CD14-positive monocyte (primary cell): Measurements from ENCODE around the gene TPRG1. TPM values are rescaled to one million over a fixed set of nuclear protein-coding genes. Genes with fewer than 3 reads are reported as not detected.

Source experiments
- DNase-seq, 3 donors: peaks; one replicate each; pipeline ENCODE4 v3.0.0-alpha.2; 2011 to 2022
- H2AFZ ChIP-seq: 2 replicates; pipeline ENCODE4 v1.6.0; 2012; ENCODE audit warnings: mild to moderate bottlenecking, low read depth, low read length, inconsistent platforms; ENCODE audit not compliant: insufficient read depth, poor library complexity, severe bottlenecking
- H3K27ac ChIP-seq, 2 donors: 1 replicate in 1 of 2; 2 replicates in 1 of 2; pipeline ENCODE4 v1.5.1; 2012 to 2013; ENCODE audit warnings: low read length in 2 of 2, control low read depth in 1 of 2, inconsistent platforms in 1 of 2, low read depth in 1 of 2, mild to moderate bottlenecking in 1 of 2
- H3K27me3 ChIP-seq, 2 donors: one replicate each; pipeline versions ENCODE4 v1.6.0 to v1.6.1; 2011 to 2013; ENCODE audit warnings: low read length in 2 of 2; ENCODE audit not compliant: control insufficient read depth in 2 of 2, insufficient read depth in 2 of 2
- H3K36me3 ChIP-seq, 2 donors: replicated peaks in 1 of 2; 1 replicate in 1 of 2; 2 replicates in 1 of 2; pipeline versions ENCODE4 v1.5.1 to v1.6.1; 2012 to 2013; ENCODE audit warnings: low read length in 2 of 2, control low read depth in 1 of 2, inconsistent platforms in 1 of 2, mild to moderate bottlenecking in 1 of 2; ENCODE audit not compliant: insufficient read depth in 2 of 2, control insufficient read depth in 1 of 2
- H3K4me1 ChIP-seq, 2 donors: 1 replicate in 1 of 2; 2 replicates in 1 of 2; pipeline versions ENCODE4 v1.5.1 to v1.6.1; 2012 to 2013; ENCODE audit warnings: low read length in 2 of 2, control low read depth in 1 of 2, inconsistent platforms in 1 of 2, mild to moderate bottlenecking in 1 of 2, moderate library complexity in 1 of 2; ENCODE audit not compliant: insufficient read depth in 2 of 2, control insufficient read depth in 1 of 2
- H3K4me2 ChIP-seq: replicated peaks from 2 replicates; pipeline ENCODE3; 2012; ENCODE audit warnings: low read length, moderate library complexity, mild to moderate bottlenecking; ENCODE audit not compliant: poor library complexity, severe bottlenecking; ENCODE audit errors: extremely low read depth
- H3K4me3 ChIP-seq, 3 experiments: fragments of 200-600 bp in 1 of 3; sonication (generic) in 1 of 3; replicated peaks in 1 of 3; 1 replicate in 2 of 3; 2 replicates in 1 of 3; pipeline ENCODE4 v1.5.1; 2011 to 2013; ENCODE audit warnings: low read length in 3 of 3, mild to moderate bottlenecking in 3 of 3, control low read depth in 2 of 3, low read depth in 2 of 3, inconsistent platforms in 1 of 3, moderate library complexity in 1 of 3
- H3K79me2 ChIP-seq: 2 replicates; pipeline ENCODE4 v1.6.0; 2012; ENCODE audit warnings: mild to moderate bottlenecking, control low read depth, inconsistent platforms, low read length, moderate library complexity; ENCODE audit not compliant: insufficient read depth
- H3K9ac ChIP-seq: 2 replicates; pipeline ENCODE4 v1.6.0; 2017; ENCODE audit warnings: low read length, mild to moderate bottlenecking; ENCODE audit not compliant: insufficient read depth, poor library complexity, severe bottlenecking
- H3K9me3 ChIP-seq, 2 donors: replicated peaks in 1 of 2; 1 replicate in 1 of 2; 2 replicates in 1 of 2; pipeline versions ENCODE4 v1.5.1 to v1.6.1; 2012 to 2013; ENCODE audit warnings: low read length in 2 of 2, control low read depth in 1 of 2; ENCODE audit not compliant: control insufficient read depth in 1 of 2, insufficient read depth in 1 of 2
- H4K20me1 ChIP-seq: 2 replicates; pipeline ENCODE4 v1.6.0; 2012; ENCODE audit warnings: mild to moderate bottlenecking, low read length, control low read depth, moderate library complexity; ENCODE audit not compliant: insufficient read depth
- H3K27ac Mint-ChIP-seq, 7 donors: one replicate each; pipeline ENCODE4 v1.8.0; 2020; ENCODE audit warnings: mild to moderate bottlenecking in 7 of 7, mixed read lengths in 7 of 7, moderate library complexity in 6 of 7, inconsistent platforms in 2 of 7
- H3K27me3 Mint-ChIP-seq, 3 donors: one replicate each; pipeline ENCODE4 v1.8.0; 2021 to 2022; ENCODE audit warnings: low read depth in 3 of 3, mild to moderate bottlenecking in 3 of 3, mixed read lengths in 3 of 3, moderate library complexity in 3 of 3, inconsistent platforms in 1 of 3
- H3K36me3 Mint-ChIP-seq, 2 donors: one replicate each; pipeline ENCODE4 v1.8.0; 2020; ENCODE audit warnings: mixed read lengths in 2 of 2, inconsistent platforms in 1 of 2, mild to moderate bottlenecking in 1 of 2
- H3K4me1 Mint-ChIP-seq: one replicate; pipeline ENCODE4 v1.8.0; 2020; ENCODE audit warnings: mild to moderate bottlenecking, mixed read lengths
- H3K4me3 Mint-ChIP-seq, 2 donors: one replicate each; pipeline ENCODE4 v1.8.0; 2020; ENCODE audit warnings: mild to moderate bottlenecking in 2 of 2, mixed read lengths in 2 of 2, moderate library complexity in 1 of 2
- H3K9me3 Mint-ChIP-seq, 7 donors: one replicate each; pipeline ENCODE4 v1.8.0; 2020 to 2022; ENCODE audit warnings: mixed read lengths in 7 of 7, mild to moderate bottlenecking in 6 of 7, moderate library complexity in 6 of 7, inconsistent platforms in 2 of 7
- whole genome bisulfite sequencing: methylation state at CpG from one replicate; pipeline ENCODE4 v1.1.5; 2013; ENCODE audit warnings: missing lambda C conversion rate; ENCODE audit not compliant: insufficient coverage; 5-methylcytosine and 5-hydroxymethylcytosine counted together
- intact Hi-C, 2 donors: fragments of 100-400 bp; cut with micrococcal nuclease; formaldehyde crosslinking; loops; one replicate each; pipeline versions ENCODE4 v1.15.0 to v1.15.1; 2023
- polyA plus RNA-seq, 3 donors: library from polyadenylated mRNA; depleted of rRNA in 1 of 3; unstranded in 2 of 3; stranded (reverse) in 1 of 3; fragments of 300-500 nt in 2 of 3; fragments of >200 nt in 1 of 3; fragmentation: Illumina TruSeq in 2 of 3; gene quantifications; 1 replicate in 2 of 3; 2 replicates in 1 of 3; pipeline ENCODE4 v1.2.3, GENCODE V29; 2012 to 2021
- TF ChIP-seq, protein P1 (sequence below): fragments of 200-600 bp; IDR thresholded peaks from one replicate; pipeline ENCODE4 v1.8.0; 2022; ENCODE audit warnings: antibody characterized with exemption, mild to moderate bottlenecking

The TPRG1 gene
- polyA plus RNA-seq, 3 donors: 0.14 to 1.7 (median 0.55) TPM

DNA sequence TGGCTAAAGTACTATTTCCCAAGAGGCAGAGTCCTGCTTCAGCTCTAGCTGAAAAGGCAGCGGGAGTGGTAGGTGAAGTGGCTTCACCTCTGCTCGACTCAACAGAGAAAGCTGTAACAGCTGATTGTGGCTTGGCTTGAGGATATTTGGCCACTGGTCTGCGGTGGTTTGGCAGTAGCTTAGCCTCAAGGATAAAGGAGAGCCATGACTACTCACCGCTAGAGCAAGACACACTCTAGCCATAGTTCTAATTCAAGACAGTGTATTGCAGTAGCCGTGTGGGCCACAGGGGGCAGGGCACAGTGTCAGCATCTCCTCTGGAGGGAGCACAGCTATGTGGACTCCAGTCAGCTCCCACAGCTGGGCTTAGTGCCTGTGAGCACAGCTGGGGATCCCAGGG is 23.5 kb downstream of the TPRG1 start:
- H4K20me1 ChIP-seq: no peaks in the 10 kb centered on the region
- intact Hi-C loops: no loop called here
- H3K4me1 ChIP-seq: no peaks in the 10 kb centered on the region
- Mint-ChIP-seq H3K9me3 (peaks cover 32 to 62% (median 35%) of the 10 kb centered on the region in 7 donors), H3K27me3 (peaks cover 0 to 1% (median 0%) of the 10 kb centered on the region in 3 donors), H3K4me1 (no peaks in the 10 kb centered on the region), H3K4me3 (no peak overlapping the region), H3K27ac (peak overlapping the region in 1 of 7 donors; percentile 3), H3K36me3 (no peaks in the 10 kb centered on the region)
- TF ChIP-seq, protein P1, sequence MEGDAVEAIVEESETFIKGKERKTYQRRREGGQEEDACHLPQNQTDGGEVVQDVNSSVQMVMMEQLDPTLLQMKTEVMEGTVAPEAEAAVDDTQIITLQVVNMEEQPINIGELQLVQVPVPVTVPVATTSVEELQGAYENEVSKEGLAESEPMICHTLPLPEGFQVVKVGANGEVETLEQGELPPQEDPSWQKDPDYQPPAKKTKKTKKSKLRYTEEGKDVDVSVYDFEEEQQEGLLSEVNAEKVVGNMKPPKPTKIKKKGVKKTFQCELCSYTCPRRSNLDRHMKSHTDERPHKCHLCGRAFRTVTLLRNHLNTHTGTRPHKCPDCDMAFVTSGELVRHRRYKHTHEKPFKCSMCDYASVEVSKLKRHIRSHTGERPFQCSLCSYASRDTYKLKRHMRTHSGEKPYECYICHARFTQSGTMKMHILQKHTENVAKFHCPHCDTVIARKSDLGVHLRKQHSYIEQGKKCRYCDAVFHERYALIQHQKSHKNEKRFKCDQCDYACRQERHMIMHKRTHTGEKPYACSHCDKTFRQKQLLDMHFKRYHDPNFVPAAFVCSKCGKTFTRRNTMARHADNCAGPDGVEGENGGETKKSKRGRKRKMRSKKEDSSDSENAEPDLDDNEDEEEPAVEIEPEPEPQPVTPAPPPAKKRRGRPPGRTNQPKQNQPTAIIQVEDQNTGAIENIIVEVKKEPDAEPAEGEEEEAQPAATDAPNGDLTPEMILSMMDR: no peak
- no peak overlapping the region for H3K4me3 ChIP-seq
- no peak overlapping the region for H3K4me2 ChIP-seq
- no peak overlapping the region for H3K9ac ChIP-seq
- no peak overlapping the region for H2AFZ ChIP-seq
- H3K36me3 ChIP-seq: no peaks in the 10 kb centered on the region
- no peaks in the 10 kb centered on the region for H3K27me3 ChIP-seq
- H3K9me3 ChIP-seq: peaks cover 30 to 40% of the 10 kb centered on the region in 2 donors
- no peak overlapping the region for H3K27ac ChIP-seq
- H3K79me2 ChIP-seq: no peaks in the 10 kb centered on the region
- no peak for DNase-seq
- 97% methylated on average over 3 of the region's 5 CpGs for WGBS

DNA sequence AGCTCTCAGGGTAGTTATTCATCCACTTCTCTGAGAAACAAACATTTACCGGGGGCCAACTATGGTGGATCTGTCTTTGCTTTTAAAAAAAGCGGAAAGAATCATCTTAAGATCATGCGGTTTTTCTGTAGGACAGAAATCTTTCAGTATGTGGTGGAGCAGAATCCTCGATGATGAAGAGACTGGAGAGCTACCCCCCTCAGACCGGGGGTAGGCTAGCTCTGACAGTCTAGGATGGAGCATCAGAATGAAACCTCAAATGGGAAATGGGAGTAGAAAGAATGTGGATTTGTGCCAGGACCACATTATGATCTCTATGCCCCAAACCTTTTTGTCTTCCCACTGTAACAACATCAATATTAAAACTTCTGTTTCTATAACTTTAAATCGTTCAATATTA is 30.3 kb downstream of the TPRG1 start:
- Histone ChIP-seq H3K27me3 (no peaks in the 10 kb centered on the region), H3K4me3 (no peak overlapping the region), H3K4me2 (no peak overlapping the region), H3K36me3 (no peaks in the 10 kb centered on the region), H2AFZ (no peak overlapping the region), H3K9me3 (no peaks in the 10 kb centered on the region), H3K79me2 (no peaks in the 10 kb centered on the region), H3K27ac (no peak overlapping the region), H3K4me1 (no peaks in the 10 kb centered on the region), H4K20me1 (no peaks in the 10 kb centered on the region), H3K9ac (no peak overlapping the region)
- TF ChIP-seq, protein P1: no peak
- no peak for DNase-seq
- Mint-ChIP-seq H3K27ac (no peak overlapping the region), H3K9me3 (peaks cover 0 to 10% (median 6%) of the 10 kb centered on the region in 7 donors), H3K36me3 (no peaks in the 10 kb centered on the region), H3K4me3 (no peak overlapping the region), H3K27me3 (peaks cover 5 to 12% (median 8%) of the 10 kb centered on the region in 3 donors), H3K4me1 (no peaks in the 10 kb centered on the region)
- WGBS: no CpG with 5 or more reads among the region's 6 CpGs
- intact Hi-C loops: no loop called here
